ENCODE data around the gene GRB10.
A peak's percentile ranks its signal among the peaks of the same experiment; 100 is the strongest.

The GRB10 gene

GRCh38 chr7:50621206-50621605 lies 161.5 kb downstream of the GRB10 start:
- Mint-ChIP-seq H3K4me3 (no peak overlapping the region), H3K27ac (peak overlapping the region; percentile 73), H3K9me3 (no peaks in the 10 kb centered on the region), H3K36me3 (ENCODE audit: low read depth) (peaks cover 7% of the 10 kb centered on the region), H3K27me3 (ENCODE audit: low read depth, poor library complexity) (peaks cover 4% of the 10 kb centered on the region), H3K4me1 (peaks cover 34% of the 10 kb centered on the region)
- no peak for TF ChIP-seq CTCF (IDR thresholded peaks at IDR 0.05)
- DNase-seq: no peak

- DNase-seq: no peak
- no peak overlapping the region for H3K27ac Mint-ChIP-seq
- TF ChIP-seq CTCF (IDR thresholded peaks at IDR 0.05): no peak
- H3K4me1 Mint-ChIP-seq: peaks cover 36% of the 10 kb centered on the region
- H3K36me3 Mint-ChIP-seq (ENCODE audit: low read depth): peaks cover 2% of the 10 kb centered on the region
- H3K9me3 Mint-ChIP-seq: no peaks in the 10 kb centered on the region
- no peak overlapping the region for H3K4me3 Mint-ChIP-seq
- H3K27me3 Mint-ChIP-seq (ENCODE audit: low read depth, poor library complexity): peaks cover 4% of the 10 kb centered on the region
These were observed 162.3 kb downstream of the GRB10 start for GRCh38 chr7:50620433-50620832.

- DNase-seq: no peak
- Mint-ChIP-seq H3K4me1 (peaks cover 36% of the 10 kb centered on the region), H3K27ac (no peak overlapping the region), H3K9me3 (no peaks in the 10 kb centered on the region), H3K27me3 (ENCODE audit: low read depth, poor library complexity) (peaks cover 4% of the 10 kb centered on the region), H3K4me3 (no peak overlapping the region), H3K36me3 (ENCODE audit: low read depth) (no peaks in the 10 kb centered on the region)
- no peak for TF ChIP-seq CTCF (IDR thresholded peaks at IDR 0.05)
These were observed 163.0 kb downstream of the GRB10 start for GRCh38 chr7:50619684-50620083.

GRCh38 chr7:50618281-50618680 lies 164.4 kb downstream of the GRB10 start:
- Mint-ChIP-seq H3K36me3 (ENCODE audit: low read depth) (no peaks in the 10 kb centered on the region), H3K9me3 (no peaks in the 10 kb centered on the region), H3K4me1 (peaks cover 36% of the 10 kb centered on the region), H3K27ac (no peak overlapping the region), H3K4me3 (no peak overlapping the region), H3K27me3 (ENCODE audit: low read depth, poor library complexity) (peaks cover 4% of the 10 kb centered on the region)
- no peak for TF ChIP-seq CTCF (IDR thresholded peaks at IDR 0.05)
- DNase-seq: no peak

GRCh38 chr7:50615519-50616080 lies 167.1 kb downstream of the GRB10 start:
- H3K36me3 Mint-ChIP-seq (ENCODE audit: low read depth): peaks cover 9% of the 10 kb centered on the region

More at GRCh38 chr7:50615519-50616080, 167.1 kb downstream of the GRB10 start:
- TF ChIP-seq CTCF (IDR thresholded peaks at IDR 0.05): no peak
- Mint-ChIP-seq H3K27ac (no peak overlapping the region), H3K9me3 (no peaks in the 10 kb centered on the region), H3K27me3 (ENCODE audit: low read depth, poor library complexity) (no peaks in the 10 kb centered on the region), H3K4me1 (peaks cover 15% of the 10 kb centered on the region), H3K4me3 (no peak overlapping the region)
- DNase-seq: no peak

Measured in nephron progenitor cell (in vitro differentiated cells).